ENCODE measurements around the gene SP3.

GRCh38 chr2:173972636-173973035 is 7.5 kb upstream of the SP3 start:
- TF ChIP-seq CTCF (conservative IDR thresholded peaks at IDR 0.05; ENCODE audit: low read length) (no peak), EZH2phosphoT487 (IDR thresholded peaks at IDR 0.05; ENCODE audit: borderline replicate concordance, low read depth, low read length) (no peak)
